Neural cell (in vitro differentiated cells): ENCODE measurements around the gene TPGS1.

ENCODE experiments used
- EZH2 ChIP-seq: fragments of 200-600, 300-800 bp; shearing (Covaris generic), sonication (generic); IDR thresholded peaks from 2 replicates; pipeline ENCODE4 v1.6.1; 2014; ENCODE audit warnings: antibody characterized with exemption, low read length, borderline replicate concordance, mild to moderate bottlenecking; ENCODE audit not compliant: insufficient read depth, poor library complexity, severe bottlenecking
- POLR2AphosphoS5 ChIP-seq: IDR thresholded peaks from 2 replicates; pipeline ENCODE4 v1.6.1; 2012
- TAF1 ChIP-seq: IDR thresholded peaks from 2 replicates; pipeline ENCODE4 v1.6.1; 2012; ENCODE audit warnings: low read depth
- TF ChIP-seq, protein P1 (sequence below): fragments of 450-650 bp; IDR thresholded peaks from 2 replicates; pipeline ENCODE4 v1.5.1; 2014; ENCODE audit warnings: antibody characterized with exemption, mild to moderate bottlenecking, moderate library complexity; ENCODE audit not compliant: poor library complexity, severe bottlenecking
- TF ChIP-seq, protein P2 (sequence below): IDR thresholded peaks from 2 replicates; pipeline ENCODE4 v1.6.1; 2012; ENCODE audit warnings: borderline replicate concordance

DNA sequence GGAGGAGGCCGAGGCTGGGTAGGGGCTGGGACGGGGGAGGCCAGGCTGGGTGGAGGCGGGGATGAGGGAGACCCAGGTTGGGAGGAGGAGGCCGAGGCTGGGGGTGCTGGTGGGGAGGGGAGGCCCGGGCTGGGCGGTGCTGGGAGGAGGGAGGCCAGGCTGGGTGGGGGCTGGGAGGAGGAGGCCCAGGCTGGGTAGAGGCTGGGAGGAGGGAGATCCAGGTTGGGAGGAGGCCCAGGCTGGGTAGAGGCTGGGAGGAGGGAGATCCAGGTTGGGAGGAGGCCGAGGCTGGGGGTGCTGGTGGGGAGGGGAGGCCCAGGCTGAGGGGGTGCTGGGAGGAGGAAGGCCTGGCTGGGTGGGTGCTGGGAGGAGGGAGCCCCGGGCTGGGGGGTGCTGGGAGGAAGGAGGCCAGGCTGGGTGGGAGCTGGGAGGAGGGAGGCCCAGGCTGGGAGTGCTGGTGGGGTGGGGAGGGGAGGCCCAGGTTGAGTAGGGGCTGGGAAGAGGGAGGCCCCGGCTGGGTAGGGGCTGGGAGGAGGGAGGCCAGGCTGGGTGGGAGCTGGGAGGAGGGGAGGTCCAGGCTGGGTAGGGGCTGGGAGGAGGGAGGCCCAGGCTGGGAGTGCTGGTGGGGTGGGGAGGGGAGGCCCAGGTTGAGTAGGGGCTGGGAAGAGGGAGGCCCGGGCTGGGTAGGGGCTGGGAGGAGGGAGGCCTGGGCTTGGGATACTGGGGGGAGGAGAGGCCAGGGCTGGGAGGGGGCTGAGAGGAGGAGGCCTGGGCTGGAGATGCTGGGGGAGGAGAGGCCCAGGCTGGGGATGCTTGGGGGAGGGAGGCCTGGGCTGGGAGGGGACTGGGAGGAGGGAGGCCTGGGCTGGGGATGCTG, 10.7 kb downstream of the TPGS1 start:
- TF ChIP-seq, protein P1, sequence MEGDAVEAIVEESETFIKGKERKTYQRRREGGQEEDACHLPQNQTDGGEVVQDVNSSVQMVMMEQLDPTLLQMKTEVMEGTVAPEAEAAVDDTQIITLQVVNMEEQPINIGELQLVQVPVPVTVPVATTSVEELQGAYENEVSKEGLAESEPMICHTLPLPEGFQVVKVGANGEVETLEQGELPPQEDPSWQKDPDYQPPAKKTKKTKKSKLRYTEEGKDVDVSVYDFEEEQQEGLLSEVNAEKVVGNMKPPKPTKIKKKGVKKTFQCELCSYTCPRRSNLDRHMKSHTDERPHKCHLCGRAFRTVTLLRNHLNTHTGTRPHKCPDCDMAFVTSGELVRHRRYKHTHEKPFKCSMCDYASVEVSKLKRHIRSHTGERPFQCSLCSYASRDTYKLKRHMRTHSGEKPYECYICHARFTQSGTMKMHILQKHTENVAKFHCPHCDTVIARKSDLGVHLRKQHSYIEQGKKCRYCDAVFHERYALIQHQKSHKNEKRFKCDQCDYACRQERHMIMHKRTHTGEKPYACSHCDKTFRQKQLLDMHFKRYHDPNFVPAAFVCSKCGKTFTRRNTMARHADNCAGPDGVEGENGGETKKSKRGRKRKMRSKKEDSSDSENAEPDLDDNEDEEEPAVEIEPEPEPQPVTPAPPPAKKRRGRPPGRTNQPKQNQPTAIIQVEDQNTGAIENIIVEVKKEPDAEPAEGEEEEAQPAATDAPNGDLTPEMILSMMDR: no peak
- TF ChIP-seq POLR2AphosphoS5: no peak
- TF ChIP-seq EZH2: no peak
- TF ChIP-seq, protein P2, sequence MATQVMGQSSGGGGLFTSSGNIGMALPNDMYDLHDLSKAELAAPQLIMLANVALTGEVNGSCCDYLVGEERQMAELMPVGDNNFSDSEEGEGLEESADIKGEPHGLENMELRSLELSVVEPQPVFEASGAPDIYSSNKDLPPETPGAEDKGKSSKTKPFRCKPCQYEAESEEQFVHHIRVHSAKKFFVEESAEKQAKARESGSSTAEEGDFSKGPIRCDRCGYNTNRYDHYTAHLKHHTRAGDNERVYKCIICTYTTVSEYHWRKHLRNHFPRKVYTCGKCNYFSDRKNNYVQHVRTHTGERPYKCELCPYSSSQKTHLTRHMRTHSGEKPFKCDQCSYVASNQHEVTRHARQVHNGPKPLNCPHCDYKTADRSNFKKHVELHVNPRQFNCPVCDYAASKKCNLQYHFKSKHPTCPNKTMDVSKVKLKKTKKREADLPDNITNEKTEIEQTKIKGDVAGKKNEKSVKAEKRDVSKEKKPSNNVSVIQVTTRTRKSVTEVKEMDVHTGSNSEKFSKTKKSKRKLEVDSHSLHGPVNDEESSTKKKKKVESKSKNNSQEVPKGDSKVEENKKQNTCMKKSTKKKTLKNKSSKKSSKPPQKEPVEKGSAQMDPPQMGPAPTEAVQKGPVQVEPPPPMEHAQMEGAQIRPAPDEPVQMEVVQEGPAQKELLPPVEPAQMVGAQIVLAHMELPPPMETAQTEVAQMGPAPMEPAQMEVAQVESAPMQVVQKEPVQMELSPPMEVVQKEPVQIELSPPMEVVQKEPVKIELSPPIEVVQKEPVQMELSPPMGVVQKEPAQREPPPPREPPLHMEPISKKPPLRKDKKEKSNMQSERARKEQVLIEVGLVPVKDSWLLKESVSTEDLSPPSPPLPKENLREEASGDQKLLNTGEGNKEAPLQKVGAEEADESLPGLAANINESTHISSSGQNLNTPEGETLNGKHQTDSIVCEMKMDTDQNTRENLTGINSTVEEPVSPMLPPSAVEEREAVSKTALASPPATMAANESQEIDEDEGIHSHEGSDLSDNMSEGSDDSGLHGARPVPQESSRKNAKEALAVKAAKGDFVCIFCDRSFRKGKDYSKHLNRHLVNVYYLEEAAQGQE: no peak
- TF ChIP-seq TAF1: no peak
